ENCODE measurements around the gene COPG1. TPM values are rescaled to one million over a fixed set of nuclear protein-coding genes. Genes with fewer than 3 reads are reported as not detected.

COPG1 gene
- total RNA-seq, 1 donor from 2014 or later = 224 TPM

DNA sequence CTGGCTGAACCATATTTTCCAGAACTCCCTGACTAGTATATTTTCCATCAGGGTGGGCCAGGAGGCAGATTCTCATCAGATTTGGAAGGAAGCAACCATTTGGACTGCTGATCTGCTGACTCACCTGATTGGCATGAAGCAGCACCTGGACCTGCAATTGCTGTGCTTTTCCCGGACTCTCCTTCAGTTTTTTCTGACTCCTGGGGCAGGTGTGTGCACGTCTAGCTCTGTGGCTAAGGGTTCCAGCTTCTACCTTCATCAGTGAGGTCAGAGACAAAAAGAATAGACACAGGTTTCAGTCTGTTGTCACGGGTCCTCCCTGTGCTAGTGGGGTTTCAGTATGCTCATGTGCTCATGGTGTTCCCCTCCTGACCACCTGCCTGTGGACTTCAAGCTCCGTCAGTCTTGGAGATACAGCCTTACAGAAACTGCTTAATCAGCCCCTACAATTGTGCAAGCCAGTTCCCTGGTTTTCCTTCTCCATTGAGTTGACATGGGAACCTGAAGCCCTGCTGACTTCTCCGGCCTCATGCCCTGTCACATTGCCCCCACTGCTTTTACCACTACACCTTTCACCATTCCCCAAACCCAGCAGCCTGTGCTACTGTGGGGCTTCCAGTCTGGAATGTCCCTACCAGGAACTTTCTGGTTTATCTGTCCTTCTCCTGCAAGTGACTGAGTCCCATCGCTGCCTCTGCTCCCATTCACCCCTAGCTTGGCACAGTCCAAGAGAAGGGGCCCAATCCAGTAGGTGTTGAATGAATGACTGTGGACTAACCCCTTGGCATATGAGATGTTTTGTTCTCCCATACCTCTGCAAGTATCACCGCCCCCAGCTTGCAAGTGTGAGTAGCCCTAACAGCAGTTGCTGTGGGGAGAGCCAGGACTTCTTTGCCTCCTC lies 61.0 kb downstream of the COPG1 start:
- no peaks in the 10 kb centered on the region for H3K27me3 ChIP-seq
- H3K36me3 ChIP-seq = no peaks in the 10 kb centered on the region
- intact Hi-C loops (cut with DNase I) = no loop called here
- no peaks in the 10 kb centered on the region for H3K9me3 ChIP-seq
- peak in 1 of 2 donors; percentile 63 for DNase-seq (ENCODE audit: low spot score in 2 of 2)
- peaks cover 0 to 16% of the 10 kb centered on the region in 2 donors for H3K4me1 ChIP-seq
- no peak overlapping the region for H3K27ac ChIP-seq
- TF ChIP-seq, protein P1, sequence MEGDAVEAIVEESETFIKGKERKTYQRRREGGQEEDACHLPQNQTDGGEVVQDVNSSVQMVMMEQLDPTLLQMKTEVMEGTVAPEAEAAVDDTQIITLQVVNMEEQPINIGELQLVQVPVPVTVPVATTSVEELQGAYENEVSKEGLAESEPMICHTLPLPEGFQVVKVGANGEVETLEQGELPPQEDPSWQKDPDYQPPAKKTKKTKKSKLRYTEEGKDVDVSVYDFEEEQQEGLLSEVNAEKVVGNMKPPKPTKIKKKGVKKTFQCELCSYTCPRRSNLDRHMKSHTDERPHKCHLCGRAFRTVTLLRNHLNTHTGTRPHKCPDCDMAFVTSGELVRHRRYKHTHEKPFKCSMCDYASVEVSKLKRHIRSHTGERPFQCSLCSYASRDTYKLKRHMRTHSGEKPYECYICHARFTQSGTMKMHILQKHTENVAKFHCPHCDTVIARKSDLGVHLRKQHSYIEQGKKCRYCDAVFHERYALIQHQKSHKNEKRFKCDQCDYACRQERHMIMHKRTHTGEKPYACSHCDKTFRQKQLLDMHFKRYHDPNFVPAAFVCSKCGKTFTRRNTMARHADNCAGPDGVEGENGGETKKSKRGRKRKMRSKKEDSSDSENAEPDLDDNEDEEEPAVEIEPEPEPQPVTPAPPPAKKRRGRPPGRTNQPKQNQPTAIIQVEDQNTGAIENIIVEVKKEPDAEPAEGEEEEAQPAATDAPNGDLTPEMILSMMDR (IDR thresholded peaks at IDR 0.05) = no peak
- H3K4me3 ChIP-seq = no peak overlapping the region

DNA sequence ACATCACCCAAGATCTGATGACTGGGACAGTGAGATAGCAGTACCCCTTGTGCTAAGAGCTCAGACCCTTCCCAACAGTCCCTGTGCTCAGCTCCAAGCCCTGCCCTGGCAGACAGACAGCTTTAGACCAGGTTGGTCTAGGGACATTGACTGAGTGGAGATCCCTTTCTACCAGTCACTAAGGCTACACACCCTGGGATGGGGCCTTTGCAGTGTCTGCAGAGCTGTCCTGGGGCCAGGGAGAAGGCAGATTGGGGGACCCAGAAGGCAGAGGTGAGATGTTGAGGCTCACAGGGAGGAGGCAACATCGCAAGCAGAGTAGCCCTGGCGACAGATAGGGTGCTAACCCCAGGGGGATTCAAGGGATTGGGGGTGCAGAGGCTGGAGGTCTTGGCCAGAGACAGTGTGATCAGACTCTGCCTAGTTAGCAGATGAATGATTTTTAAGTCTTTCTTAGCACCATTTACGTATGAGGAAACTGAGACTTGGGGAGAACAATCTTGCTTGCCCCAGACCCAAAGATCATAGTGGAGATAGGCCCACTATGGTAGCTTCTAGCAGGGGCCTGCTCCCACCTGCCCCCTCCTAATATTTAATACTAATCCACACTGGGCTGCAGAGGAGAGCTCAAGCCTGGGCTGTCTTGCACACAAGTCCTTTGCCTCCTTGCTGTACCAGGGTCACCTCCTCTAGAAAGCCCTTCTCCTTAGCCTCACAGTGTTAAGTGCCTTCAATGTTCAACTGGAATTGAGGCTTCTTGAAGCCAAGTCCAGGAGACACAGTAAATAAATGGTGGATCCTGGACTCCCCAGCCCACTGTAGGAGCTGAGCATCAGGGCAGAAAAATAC lies 61.9 kb downstream of the COPG1 start:
- no peak overlapping the region for H3K27ac ChIP-seq
- peak in 1 of 2 donors; percentile 61 for DNase-seq (ENCODE audit: low spot score in 2 of 2)
- peaks cover 0 to 13% of the 10 kb centered on the region in 2 donors for H3K4me1 ChIP-seq
- H3K27me3 ChIP-seq = no peaks in the 10 kb centered on the region
- no peaks in the 10 kb centered on the region for H3K36me3 ChIP-seq
- TF ChIP-seq, protein P1 (IDR thresholded peaks at IDR 0.05) = no peak
- intact Hi-C loops (cut with DNase I) = no loop called here
- H3K9me3 ChIP-seq = no peaks in the 10 kb centered on the region
- no peak overlapping the region for H3K4me3 ChIP-seq

DNA sequence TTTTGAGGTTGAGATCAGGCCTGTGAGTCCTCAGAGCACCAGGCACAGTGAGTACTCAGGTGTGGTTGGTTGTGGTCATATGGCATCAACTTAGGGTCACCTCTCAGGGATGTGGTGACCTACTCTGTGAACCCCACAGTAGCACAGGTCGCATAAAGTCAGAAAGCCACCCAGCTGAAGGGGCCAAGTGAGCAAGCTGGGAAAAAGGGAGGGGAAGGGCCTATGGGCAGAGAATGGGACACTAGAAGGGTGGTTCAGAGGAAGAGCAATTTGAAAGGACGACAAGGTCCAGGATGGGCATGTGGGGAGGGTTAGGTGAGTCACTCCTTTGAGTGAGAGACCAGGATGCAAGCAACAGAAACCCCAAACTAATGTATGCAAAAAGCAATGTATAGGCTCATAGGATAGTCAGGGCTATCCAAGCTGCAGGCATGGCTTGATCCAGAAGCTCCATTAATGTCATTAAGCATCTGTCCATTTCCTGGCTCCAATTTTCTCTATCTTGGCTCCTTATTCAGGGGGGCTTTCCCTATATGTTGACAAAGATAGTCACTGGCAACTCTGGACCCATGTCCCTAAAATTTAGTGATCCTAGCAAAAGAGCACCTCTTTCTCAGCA lies 62.7 kb downstream of the COPG1 start:
- H3K36me3 ChIP-seq = no peaks in the 10 kb centered on the region
- TF ChIP-seq, protein P1 (IDR thresholded peaks at IDR 0.05) = no peak
- peak in 1 of 2 donors; percentile 56 for DNase-seq (ENCODE audit: low spot score in 2 of 2)
- peaks cover 4 to 16% of the 10 kb centered on the region in 2 donors for H3K4me1 ChIP-seq
- peak overlapping the region in 1 of 2 donors; percentile 89 for H3K27ac ChIP-seq
- no peaks in the 10 kb centered on the region for H3K9me3 ChIP-seq
- intact Hi-C loops (cut with DNase I) = no loop called here
- H3K4me3 ChIP-seq = no peak overlapping the region
- H3K27me3 ChIP-seq = no peaks in the 10 kb centered on the region

DNA sequence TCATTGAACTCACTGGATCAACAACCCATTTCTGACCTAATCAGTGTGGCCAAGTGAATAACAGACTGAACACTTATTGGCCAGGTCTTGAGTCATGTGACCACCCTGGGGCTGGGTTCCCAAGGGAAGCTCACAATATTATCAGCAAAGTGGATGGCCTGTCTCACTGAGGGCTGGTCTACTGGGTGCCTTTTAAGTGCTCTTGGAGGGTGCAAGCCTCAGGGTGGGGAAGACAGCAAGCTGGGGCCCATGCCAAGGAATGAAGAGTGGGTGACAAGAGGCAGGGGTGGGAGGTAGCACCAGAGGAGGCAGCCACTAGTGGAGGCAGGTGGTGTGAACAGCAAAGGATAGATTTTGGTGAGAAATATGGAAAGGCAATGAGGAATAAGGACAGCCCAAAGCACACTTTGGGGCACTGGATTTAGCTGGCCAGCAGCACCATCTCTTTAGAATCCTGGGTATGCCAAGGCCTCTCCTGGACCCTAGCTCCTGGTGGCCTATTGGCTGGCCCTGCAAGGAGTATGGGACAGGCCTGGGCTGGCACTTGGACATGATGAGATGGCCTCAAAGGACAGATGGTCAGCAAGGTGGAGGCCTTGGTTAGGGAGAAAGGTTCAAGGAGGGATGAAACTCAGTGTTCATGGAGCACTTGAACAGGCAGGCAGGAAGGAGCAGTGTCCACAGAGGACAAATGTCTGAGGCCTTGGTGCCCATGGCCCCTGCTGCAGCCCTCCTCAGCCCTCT lies 63.4 kb downstream of the COPG1 start:
- DNase-seq (ENCODE audit: low spot score in 2 of 2) = no peak
- peaks cover 5 to 18% of the 10 kb centered on the region in 2 donors for H3K4me1 ChIP-seq
- TF ChIP-seq, protein P1 (IDR thresholded peaks at IDR 0.05) = no peak
- intact Hi-C loops (cut with DNase I) = no loop called here
- no peaks in the 10 kb centered on the region for H3K9me3 ChIP-seq
- peak overlapping the region; percentile 89 to 90 for H3K27ac ChIP-seq
- H3K4me3 ChIP-seq = no peak overlapping the region
- no peaks in the 10 kb centered on the region for H3K27me3 ChIP-seq
- no peaks in the 10 kb centered on the region for H3K36me3 ChIP-seq

DNA sequence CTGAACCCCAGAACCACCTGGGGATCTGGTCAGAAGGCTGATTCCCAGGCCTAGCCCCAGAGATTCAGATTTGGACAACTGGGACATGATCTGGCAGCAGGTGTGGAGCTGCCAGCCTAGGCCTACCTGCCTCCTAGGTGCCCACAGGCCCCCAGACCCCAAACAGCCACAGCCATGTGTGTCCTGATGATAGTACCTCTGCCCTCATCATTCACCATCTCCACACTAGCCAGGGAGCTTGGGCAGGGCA lies 63.9 kb downstream of the COPG1 start:
- Histone ChIP-seq H3K36me3 (no peaks in the 10 kb centered on the region), H3K27me3 (no peaks in the 10 kb centered on the region), H3K4me1 (peaks cover 5 to 18% of the 10 kb centered on the region in 2 donors), H3K9me3 (no peaks in the 10 kb centered on the region), H3K27ac (peak overlapping the region; percentile 89 to 90), H3K4me3 (peak overlapping the region in 1 of 2 donors; percentile 87)
- TF ChIP-seq, protein P1 (IDR thresholded peaks at IDR 0.05) = no peak
- intact Hi-C loops (cut with DNase I) = no loop called here
- no peak for DNase-seq (ENCODE audit: low spot score in 2 of 2)

All from ascending aorta (tissue), 2 donors.